MM.1S (cell line): Measurements from ENCODE around the gene ZCCHC7.

Experiments
- DNase-seq: peaks from one replicate; pipeline ENCODE4 v3.0.0-alpha.2; 2015
- H2AFZ ChIP-seq: fragments of 300-600 bp; sonication (generic); 2 replicates; pipeline ENCODE4 v1.6.0; 2016; ENCODE audit warnings: antibody characterized with exemption, low read length
- H3F3A ChIP-seq: fragments of 300-600 bp; sonication (generic); 2 replicates; pipeline ENCODE4 v1.6.1; 2016; ENCODE audit warnings: mild to moderate bottlenecking, antibody characterized with exemption, low read length, moderate library complexity, mixed read lengths; ENCODE audit not compliant: insufficient read depth
- H3K27ac ChIP-seq: fragments of 300-600 bp; sonication (generic); 2 replicates; pipeline ENCODE4 v1.5.1; 2016; ENCODE audit warnings: mild to moderate bottlenecking, low read length
- H3K27me3 ChIP-seq: fragments of 300-600 bp; sonication (generic); replicated peaks from 2 replicates; pipeline ENCODE4 v1.6.0; 2016; ENCODE audit warnings: low read length; ENCODE audit not compliant: insufficient read depth
- H3K36me3 ChIP-seq: fragments of 300-600 bp; sonication (generic); replicated peaks from 2 replicates; pipeline ENCODE4 v1.6.1; 2016; ENCODE audit warnings: mild to moderate bottlenecking, low read length, mixed read lengths; ENCODE audit not compliant: insufficient read depth
- H3K4me1 ChIP-seq: fragments of 300-600 bp; sonication (generic); 2 replicates; pipeline ENCODE4 v1.6.1; 2016; ENCODE audit warnings: low read length, mixed read lengths
- H3K4me2 ChIP-seq: fragments of 300-600 bp; sonication (generic); 2 replicates; pipeline ENCODE4 v1.6.0; 2016; ENCODE audit warnings: low read depth, low read length
- H3K4me3 ChIP-seq: fragments of 300-600 bp; sonication (generic); 2 replicates; pipeline ENCODE4 v1.5.1; 2016; ENCODE audit warnings: low read length, mixed read lengths
- H3K79me2 ChIP-seq: fragments of 300-600 bp; sonication (generic); 2 replicates; pipeline ENCODE4 v1.6.1; 2016; ENCODE audit warnings: mixed run types, low read length, mixed read lengths
- H3K9ac ChIP-seq: fragments of 300-600 bp; sonication (generic); 2 replicates; pipeline ENCODE4 v1.6.1; 2016; ENCODE audit warnings: low read length, mixed read lengths
- H3K9me2 ChIP-seq: fragments of 300-600 bp; sonication (generic); replicated peaks from 2 replicates; pipeline ENCODE4 v1.6.1; 2016; ENCODE audit warnings: mild to moderate bottlenecking, low read length, mixed read lengths; ENCODE audit not compliant: insufficient read depth
- H3K9me3 ChIP-seq: fragments of 300-600 bp; sonication (generic); replicated peaks from 2 replicates; pipeline ENCODE4 v1.6.1; 2016; ENCODE audit warnings: mild to moderate bottlenecking, low read length, mixed read lengths; ENCODE audit not compliant: insufficient read depth
- H4K20me1 ChIP-seq: fragments of 300-600 bp; sonication (generic); 2 replicates; pipeline ENCODE4 v1.6.1; 2016; ENCODE audit warnings: mild to moderate bottlenecking, low read length, moderate library complexity, mixed read lengths; ENCODE audit not compliant: insufficient read depth
- EZH2 ChIP-seq: fragments of 300-600 bp; sonication (generic); optimal IDR thresholded peaks from 2 replicates; pipeline ENCODE3; 2017; ENCODE audit warnings: low read depth, mild to moderate bottlenecking, antibody characterized with exemption, low read length, mixed read lengths
- EZH2phosphoT487 ChIP-seq: fragments of 300-600 bp; sonication (generic); IDR thresholded peaks from 2 replicates; pipeline ENCODE4 v1.6.1; 2018; ENCODE audit warnings: antibody characterized with exemption, low read length
- TF ChIP-seq, protein P1 (sequence below): fragments of 300-600 bp; sonication (generic); IDR thresholded peaks from 2 replicates; pipeline ENCODE4 v1.5.1; 2016; ENCODE audit warnings: antibody characterized with exemption, low read length, mixed read lengths

Gene ZCCHC7

GRCh38 chr9:37341704-37342103 lies 221.3 kb downstream of the ZCCHC7 start:
- H4K20me1 ChIP-seq = no peaks in the 10 kb centered on the region
- TF ChIP-seq, protein P1, sequence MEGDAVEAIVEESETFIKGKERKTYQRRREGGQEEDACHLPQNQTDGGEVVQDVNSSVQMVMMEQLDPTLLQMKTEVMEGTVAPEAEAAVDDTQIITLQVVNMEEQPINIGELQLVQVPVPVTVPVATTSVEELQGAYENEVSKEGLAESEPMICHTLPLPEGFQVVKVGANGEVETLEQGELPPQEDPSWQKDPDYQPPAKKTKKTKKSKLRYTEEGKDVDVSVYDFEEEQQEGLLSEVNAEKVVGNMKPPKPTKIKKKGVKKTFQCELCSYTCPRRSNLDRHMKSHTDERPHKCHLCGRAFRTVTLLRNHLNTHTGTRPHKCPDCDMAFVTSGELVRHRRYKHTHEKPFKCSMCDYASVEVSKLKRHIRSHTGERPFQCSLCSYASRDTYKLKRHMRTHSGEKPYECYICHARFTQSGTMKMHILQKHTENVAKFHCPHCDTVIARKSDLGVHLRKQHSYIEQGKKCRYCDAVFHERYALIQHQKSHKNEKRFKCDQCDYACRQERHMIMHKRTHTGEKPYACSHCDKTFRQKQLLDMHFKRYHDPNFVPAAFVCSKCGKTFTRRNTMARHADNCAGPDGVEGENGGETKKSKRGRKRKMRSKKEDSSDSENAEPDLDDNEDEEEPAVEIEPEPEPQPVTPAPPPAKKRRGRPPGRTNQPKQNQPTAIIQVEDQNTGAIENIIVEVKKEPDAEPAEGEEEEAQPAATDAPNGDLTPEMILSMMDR = no peak
- no peak for TF ChIP-seq EZH2phosphoT487
- no peak for TF ChIP-seq EZH2
- H3K9me2 ChIP-seq = no peaks in the 10 kb centered on the region
- H3K9me3 ChIP-seq = no peaks in the 10 kb centered on the region
- no peak overlapping the region for H3K4me2 ChIP-seq
- H3K9ac ChIP-seq = no peak overlapping the region
- no peaks in the 10 kb centered on the region for H3F3A ChIP-seq
- H3K27me3 ChIP-seq = no peaks in the 10 kb centered on the region
- H3K79me2 ChIP-seq = no peaks in the 10 kb centered on the region
- H3K4me3 ChIP-seq = no peak overlapping the region
- no peaks in the 10 kb centered on the region for H3K4me1 ChIP-seq
- no peak for DNase-seq
- H3K27ac ChIP-seq = no peak overlapping the region
- no peak overlapping the region for H2AFZ ChIP-seq
- H3K36me3 ChIP-seq = no peaks in the 10 kb centered on the region

DNA sequence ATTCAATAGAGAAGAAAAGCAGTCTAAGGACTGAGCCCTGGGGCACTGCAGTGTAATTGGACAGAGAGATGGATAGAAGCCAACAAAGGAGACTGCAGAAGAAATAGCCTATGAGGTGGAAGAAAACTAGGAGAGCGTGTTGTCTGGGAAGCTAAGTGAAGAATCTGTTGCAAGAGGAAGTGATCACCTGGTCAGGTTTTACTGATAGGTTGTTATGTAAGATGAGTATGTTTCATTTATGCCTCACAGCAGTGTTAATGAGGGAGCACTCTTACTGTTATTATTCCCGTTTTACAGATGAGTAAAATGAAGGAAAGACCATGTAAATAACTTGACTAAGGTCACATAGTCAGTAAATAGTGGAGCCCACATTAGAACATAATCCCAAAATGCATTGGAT lies 222.1 kb downstream of the ZCCHC7 start:
- Histone ChIP-seq H3F3A (no peaks in the 10 kb centered on the region), H2AFZ (no peak overlapping the region), H3K4me2 (no peak overlapping the region), H3K79me2 (no peaks in the 10 kb centered on the region), H3K4me1 (no peaks in the 10 kb centered on the region), H3K9me3 (no peaks in the 10 kb centered on the region), H4K20me1 (no peaks in the 10 kb centered on the region), H3K27ac (no peak overlapping the region), H3K36me3 (no peaks in the 10 kb centered on the region), H3K9me2 (no peaks in the 10 kb centered on the region), H3K9ac (no peak overlapping the region), H3K4me3 (no peak overlapping the region), H3K27me3 (no peaks in the 10 kb centered on the region)
- DNase-seq = no peak
- TF ChIP-seq EZH2phosphoT487 (no peak), EZH2 (no peak)
- TF ChIP-seq, protein P1 = no peak

- TF ChIP-seq EZH2 (no peak), EZH2phosphoT487 (no peak)
- TF ChIP-seq, protein P1 = no peak
- Histone ChIP-seq H3K27me3 (no peaks in the 10 kb centered on the region), H2AFZ (no peak overlapping the region), H3K9ac (no peak overlapping the region), H4K20me1 (no peaks in the 10 kb centered on the region), H3K4me2 (no peak overlapping the region), H3F3A (no peaks in the 10 kb centered on the region), H3K27ac (no peak overlapping the region), H3K9me2 (no peaks in the 10 kb centered on the region), H3K9me3 (no peaks in the 10 kb centered on the region), H3K4me3 (no peak overlapping the region), H3K36me3 (no peaks in the 10 kb centered on the region), H3K79me2 (no peaks in the 10 kb centered on the region), H3K4me1 (no peaks in the 10 kb centered on the region)
- DNase-seq = no peak
Measured at GRCh38 chr9:37342895-37343294, 222.5 kb downstream of the ZCCHC7 start.
